Umbilical cord (tissue), 2 donors: ENCODE data around the gene CCNT1. TPM values are rescaled to one million over a fixed set of nuclear protein-coding genes. Genes with fewer than 3 reads are reported as not detected.
"Not testable (repeated sequence)": the region's sequence is repeated elsewhere in the genome, so short reads cannot be mapped to it uniquely, and the experiment has no call there.

Source experiments
- DNase-seq: peaks from one replicate; pipeline ENCODE4 v3.0.0-alpha.2; 2015; ENCODE audit warnings: low spot score
- total RNA-seq: library from RNA; depleted of rRNA; stranded (reverse); fragments of >200 nt; gene quantifications from one replicate; pipeline ENCODE4 v1.2.3, GENCODE V29; 2014; ENCODE audit warnings: low replicate concordance; ENCODE audit not compliant: insufficient read depth

Gene CCNT1
- 109 TPM for total RNA-seq

DNA sequence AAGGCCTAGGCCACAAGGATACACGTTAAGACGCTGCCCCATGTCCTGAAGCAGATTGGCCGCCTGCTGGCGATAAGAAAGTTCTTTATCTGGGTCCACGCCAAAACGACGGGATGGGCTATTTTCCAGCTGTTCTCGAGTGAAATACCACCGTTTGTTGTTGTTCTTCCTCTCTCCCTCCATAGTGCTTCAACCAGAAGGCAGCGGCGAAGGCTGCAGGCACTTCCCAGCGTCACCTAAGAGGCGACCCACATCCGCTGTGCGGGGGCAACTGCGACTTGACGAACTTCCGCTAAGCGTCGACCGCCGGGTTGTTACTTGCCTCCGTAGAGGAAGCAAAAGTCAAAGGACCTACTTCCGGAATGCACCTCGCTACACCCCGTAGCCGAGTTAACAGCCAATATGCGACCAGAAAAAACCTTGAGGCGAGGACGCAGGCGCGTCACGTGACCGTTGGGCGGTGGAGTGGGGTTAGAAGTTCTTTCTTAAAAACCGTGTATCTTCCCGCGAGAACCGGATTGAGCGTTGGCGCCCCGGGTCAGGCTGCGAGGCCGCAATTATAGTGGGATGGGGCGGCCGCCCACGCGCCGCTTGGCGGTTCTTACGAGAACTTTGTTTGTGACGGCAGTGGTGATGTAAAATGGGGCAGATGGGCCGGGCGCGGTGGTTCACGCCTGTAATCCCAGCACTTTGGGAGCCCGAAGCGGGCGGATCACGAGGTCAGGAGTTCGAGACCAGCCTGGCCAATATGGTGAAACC, at the start of gene CCNT1:
Gene CCNT1 (minus strand): TSS at position 215 of the 759 bp plus-strand sequence. CDS start 32 bp downstream, at position 183.
- DNase-seq = peak; percentile 100

- no peak for DNase-seq
These were observed 49.3 kb upstream of the CCNT1 start for GRCh38 chr12:48765753-48766162.

- DNase-seq = no peak
These were observed 48.0 kb upstream of the CCNT1 start for GRCh38 chr12:48764521-48764920.

DNA sequence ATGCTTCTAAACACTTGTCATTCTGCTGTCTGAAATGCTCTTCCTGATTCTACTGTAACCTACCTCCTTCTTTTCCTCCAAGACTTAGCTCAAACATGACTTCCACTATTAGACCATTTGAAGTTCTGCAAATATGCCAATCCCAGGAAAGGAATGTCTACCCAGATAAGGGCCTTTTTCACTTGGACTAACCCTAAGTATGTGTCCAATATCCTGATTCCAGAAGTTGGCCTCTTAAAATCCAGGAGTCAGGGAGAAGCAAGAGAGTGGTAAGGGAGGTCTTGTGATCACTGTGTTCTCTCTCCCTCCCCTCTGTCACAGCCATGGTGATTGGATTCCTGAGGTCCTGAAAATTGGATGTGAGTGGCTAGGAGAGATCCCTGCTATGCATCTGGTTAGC, 42.2 kb upstream of the CCNT1 start:
- DNase-seq = no peak

- no peak for DNase-seq
These were observed 41.7 kb upstream of the CCNT1 start for GRCh38 chr12:48758186-48758585.

- DNase-seq = no peak
These were observed 34.4 kb upstream of the CCNT1 start for GRCh38 chr12:48750769-48751356.

- DNase-seq = no peak
These were observed 33.7 kb upstream of the CCNT1 start for GRCh38 chr12:48750215-48750614.

DNA sequence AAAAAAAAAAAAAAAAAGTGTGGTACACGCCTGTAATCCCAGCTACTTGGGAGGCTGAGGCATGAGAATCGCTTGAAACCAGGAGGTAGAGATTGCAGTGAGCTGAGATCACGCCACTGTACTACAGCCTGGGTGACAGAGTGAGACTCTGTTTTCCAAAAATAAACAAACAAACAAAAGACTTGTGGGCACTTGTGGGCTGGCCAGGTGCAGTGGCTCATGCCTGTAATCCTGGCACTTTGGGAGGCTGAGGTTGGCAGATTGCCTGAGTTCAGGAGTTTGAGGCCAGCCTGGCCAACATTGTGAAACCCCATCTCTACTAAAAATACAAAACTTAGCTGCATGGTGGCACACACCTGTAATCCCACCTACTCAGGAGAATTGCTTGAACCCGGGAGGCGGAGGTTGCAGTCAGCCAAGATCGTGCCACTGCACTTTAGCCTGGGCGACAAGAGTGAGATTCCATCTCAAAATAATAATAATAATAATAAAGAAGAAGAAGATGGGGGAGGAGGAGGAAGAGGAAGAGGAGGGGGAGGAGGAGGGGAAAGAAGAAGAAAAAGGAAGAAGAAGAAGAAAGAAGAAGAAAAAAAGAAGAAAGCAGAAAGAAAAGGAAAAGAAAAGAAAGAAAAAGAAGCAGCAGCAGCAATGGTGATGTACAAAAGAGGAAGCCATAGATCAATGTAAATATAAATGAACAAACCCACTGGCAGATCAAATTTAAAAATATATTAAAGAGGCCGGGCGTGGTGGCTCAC, 27.9 kb upstream of the CCNT1 start:
- no peak for DNase-seq

DNA sequence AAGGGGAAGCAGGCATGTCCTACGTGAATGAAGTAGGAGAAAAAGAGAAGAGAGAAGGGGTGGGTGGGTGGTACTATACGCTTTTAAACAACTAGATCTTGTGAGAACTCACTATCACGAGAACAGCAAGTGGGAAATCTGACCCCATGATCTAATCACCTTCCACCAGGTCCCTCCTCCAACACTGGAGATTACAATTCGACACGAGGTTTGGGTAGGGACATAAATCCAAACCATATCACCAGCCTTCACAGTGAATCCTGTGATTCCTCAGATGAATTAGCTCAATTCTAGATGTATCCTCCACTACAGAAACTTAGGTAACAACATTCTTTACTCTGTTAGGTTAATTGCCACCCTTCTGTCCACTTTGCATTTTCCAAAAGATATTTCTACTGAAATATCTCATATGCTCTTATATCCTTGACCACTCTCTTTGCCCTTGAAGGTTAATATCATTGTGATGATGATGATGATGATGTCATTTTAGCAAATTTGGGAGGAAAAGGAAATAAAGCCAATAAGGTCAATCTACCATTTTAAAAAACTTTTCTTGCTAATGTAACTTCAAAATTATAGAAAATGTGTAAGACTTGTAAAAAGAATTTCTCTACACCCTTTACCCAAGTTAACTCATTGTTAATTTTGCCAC, 23.2 kb upstream of the CCNT1 start:
- DNase-seq = no peak

DNA sequence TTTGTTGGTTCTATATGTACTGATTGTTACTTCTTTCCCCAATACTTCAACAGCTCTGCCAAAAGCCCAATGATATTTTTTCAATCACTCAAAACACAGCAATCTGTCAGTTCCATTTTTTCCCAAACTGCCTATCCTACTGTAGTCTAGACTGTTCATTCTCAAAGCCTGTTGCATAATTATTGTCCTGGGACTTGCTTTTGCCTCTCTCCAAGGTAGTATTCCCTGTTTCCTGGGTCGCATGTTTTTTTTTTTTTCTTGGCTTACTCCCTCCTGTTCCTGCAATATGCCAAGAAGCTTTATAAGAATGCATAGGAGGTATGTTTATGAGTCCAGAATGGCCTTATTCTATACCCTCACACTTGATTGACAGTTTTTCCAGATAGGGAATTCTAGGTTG, 19.9 kb upstream of the CCNT1 start:
- no peak for DNase-seq

DNA sequence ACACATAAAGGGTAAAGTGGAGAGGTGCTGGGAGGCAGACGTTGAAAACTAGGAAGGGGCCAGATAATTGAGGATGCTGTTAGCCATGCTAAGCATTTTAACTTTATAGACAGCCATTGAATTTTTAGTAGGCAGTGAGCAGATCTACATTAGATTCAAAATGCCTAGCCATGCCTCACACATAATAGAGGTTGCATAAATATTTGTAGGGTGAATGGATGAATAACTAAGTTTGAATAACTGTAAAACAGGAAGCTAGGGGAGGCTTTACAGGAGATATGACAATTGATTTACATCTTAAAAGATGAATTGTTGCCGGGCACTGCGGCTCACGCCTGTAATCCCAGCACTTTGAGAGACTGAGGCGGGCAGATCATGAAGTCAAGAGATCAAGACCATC, 12.3 kb upstream of the CCNT1 start:
- no peak for DNase-seq

DNA sequence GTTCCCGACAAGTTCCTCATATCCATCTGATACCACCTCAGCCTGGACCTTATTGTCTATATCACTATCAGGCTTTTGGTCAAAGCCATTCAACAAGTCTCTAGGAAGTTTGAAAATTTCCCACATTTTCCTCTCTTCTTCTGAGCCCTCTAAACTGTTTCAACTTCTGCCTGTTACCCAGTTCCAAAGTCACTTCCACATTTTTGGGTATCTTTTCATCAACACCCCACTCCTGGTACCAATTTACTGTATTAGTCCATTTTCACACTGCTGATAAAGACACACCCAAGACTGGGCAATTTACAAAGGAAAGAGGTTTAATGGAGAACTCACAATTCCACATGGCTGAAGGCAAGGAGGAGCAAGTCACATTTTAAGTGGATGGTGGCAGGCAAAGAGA, 4.2 kb upstream of the CCNT1 start:
- not testable (repeated sequence) for DNase-seq

DNA sequence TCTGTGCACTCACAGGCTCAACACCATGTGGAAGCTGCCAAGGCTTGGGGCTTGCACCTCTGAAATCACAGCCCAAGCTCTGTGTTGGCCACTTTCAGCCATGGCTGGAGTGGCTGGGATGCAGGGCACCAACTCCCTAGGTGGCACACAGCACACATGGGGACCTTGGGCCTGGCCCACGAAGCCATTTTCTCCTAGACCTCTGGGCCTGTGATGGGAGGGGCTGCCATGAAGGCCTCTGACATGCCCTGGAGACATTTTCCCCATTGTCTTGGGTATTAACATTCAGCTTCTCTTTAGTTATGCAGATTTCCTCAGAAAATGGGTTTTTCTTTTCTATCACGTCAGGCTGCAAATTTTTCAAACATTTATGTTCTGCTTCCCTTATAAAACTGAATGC, 3.7 kb upstream of the CCNT1 start:
- not testable (repeated sequence) for DNase-seq

DNA sequence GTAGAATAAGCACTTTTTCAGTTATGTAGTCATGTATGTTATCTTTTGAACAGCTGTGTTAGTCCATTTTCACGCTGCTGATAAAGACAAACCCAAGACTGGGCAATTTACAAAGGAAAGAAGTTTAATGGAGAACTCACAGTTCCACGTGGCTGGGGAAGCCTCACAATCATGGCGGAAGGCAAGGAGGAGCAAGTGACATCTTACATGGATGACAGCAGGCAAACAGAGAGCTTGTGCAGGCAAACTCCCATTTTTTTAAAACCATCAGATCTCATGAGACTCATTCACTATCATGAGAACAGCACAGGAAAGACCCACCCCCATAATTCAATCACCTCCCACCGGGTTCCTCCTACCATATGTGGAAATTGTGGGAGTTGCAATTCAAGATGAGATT, 2.5 kb upstream of the CCNT1 start:
- DNase-seq = not testable (repeated sequence)

DNA sequence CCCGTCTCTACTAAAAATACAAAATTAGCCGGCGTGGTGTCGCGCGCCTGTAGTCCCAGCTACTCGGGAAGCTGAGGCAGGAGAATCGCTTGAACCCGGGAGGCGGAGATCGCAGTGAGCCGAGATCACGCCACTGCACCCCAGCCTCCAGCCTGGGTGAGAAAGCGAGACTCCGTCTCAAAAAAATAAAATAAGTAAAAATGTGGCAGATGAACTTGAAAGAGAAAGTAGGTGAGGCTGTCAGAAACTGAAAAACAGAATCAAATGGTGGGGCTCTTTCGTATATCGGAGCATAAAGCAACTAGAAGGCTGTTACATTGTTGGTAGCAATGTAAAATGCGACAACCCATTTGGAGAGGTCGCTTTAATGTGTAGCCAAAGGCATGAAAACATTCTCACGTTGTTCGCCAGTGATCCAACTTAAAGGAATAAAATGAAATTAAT, 767 bp upstream of the CCNT1 start:
- peak; percentile 9 for DNase-seq

DNA sequence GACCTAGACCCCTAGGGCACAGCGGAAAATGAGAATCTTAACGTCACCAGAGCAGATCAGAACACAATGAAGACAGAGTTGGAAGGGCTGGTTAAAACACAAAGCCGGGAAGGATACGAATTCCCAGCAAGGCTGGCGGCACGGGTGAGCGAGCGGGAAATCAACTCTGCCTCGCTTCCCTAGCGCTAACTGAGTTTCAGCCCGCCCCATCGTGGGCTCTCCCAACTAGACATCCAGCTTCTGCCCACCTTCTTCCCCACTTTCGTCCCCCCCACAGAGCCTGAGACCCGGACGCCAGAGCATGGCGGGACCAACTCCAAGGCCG, 377 bp downstream of the CCNT1 start:
- no peak for DNase-seq

GRCh38 chr12:48712209-48712608, 4.3 kb downstream of the CCNT1 start:
- DNase-seq = no peak

GRCh38 chr12:48698822-48699221, 17.7 kb downstream of the CCNT1 start:
- not testable (repeated sequence) for DNase-seq

- DNase-seq = no peak
These were observed 19.9 kb downstream of the CCNT1 start for GRCh38 chr12:48696626-48697025.

DNA sequence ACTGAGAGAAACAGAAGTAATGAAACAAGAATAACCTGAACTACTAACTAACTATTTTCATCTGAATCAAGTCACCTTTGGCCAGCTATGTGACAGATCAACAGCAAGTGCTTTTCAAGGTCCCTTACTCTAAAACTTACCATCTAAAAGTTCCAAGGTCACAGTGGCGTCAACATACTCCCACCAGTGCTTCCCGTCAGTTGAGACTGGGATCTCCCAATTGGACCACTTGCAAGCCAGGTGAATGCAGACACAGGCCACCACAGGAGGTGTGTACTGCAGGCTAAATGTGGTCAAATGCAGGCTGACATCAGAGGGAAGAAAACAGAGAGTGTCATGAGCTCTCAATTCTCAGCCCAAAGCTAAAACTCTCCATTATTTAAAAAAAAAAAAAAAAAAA, 20.6 kb downstream of the CCNT1 start:
- no peak for DNase-seq

DNA sequence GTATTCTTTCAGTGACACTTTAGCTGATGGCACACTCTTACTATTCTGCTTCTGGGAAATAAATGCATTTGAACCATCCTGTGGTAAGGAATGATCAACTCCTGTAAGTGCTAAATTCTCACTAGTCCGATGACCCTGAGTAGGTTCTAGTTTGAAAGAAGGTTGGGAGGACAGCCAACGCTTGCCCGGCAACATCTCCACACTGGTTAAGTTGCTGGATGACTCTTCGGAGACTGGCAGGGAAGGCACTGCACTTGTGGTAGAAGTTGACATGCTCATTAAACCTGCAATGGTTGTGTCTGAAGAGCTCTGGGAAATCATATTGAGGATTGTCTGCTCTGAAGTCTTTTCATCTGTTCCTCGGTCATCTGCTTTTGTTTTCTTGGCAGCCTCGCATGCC, 22.5 kb downstream of the CCNT1 start:
- DNase-seq = no peak

DNA sequence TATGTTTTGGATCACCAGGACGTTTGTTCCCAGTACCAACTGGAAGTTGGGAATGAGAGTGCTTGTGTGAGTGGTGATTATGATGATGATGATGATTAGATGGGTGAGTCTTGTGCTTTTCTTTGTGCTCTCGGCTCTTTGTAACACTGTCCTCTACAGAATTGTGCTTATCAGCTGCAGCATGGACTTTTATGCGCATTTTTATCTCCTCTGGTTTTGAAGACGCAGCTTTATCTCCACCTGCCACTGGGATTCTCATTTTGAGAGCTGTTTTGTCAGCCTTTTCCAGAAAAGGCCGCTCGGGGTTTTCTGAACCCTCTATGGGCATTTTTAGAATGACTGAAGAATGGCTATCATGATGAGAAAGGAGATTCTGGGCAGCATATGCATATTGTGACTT, 22.9 kb downstream of the CCNT1 start:
- DNase-seq = no peak
